ENCODE results near the gene NINL.
"Not testable (repeated sequence)": the region's sequence is repeated elsewhere in the genome, so short reads cannot be mapped to it uniquely, and the experiment has no call there.

The NINL gene

GRCh38 chr20:25479638-25480037 is 105.7 kb downstream of the NINL start:
- Histone ChIP-seq H3K4me1 (ENCODE audit: insufficient read depth, poor library complexity, severe bottlenecking) (peaks cover 9% of the 10 kb centered on the region), H3K36me3 (ENCODE audit: low read depth) (no peaks in the 10 kb centered on the region), H3K9me3 (ENCODE audit: severe bottlenecking) (no peaks in the 10 kb centered on the region), H3K27me3 (ENCODE audit: insufficient read depth, poor library complexity, severe bottlenecking) (no peaks in the 10 kb centered on the region), H3K27ac (ENCODE audit: poor library complexity, severe bottlenecking) (no peak overlapping the region), H3K4me3 (ENCODE audit: severe bottlenecking) (no peak overlapping the region)
- ATAC-seq (ENCODE audit: low read depth) (no peak), DNase-seq (ENCODE audit: low spot score) (no peak)
- TF ChIP-seq CTCF (IDR thresholded peaks at IDR 0.05; ENCODE audit: poor library complexity, severe bottlenecking), result no peak

GRCh38 chr20:25478889-25479568 is 106.3 kb downstream of the NINL start:
- no peak overlapping the region for H3K27ac ChIP-seq (ENCODE audit: poor library complexity, severe bottlenecking)
- peak; percentile 15; the same call in 1 of the 3 replicates for ATAC-seq (ENCODE audit: low read depth)
- H3K9me3 ChIP-seq (ENCODE audit: severe bottlenecking), result no peaks in the 10 kb centered on the region
- no peak for TF ChIP-seq CTCF (IDR thresholded peaks at IDR 0.05; ENCODE audit: poor library complexity, severe bottlenecking)
- H3K27me3 ChIP-seq (ENCODE audit: insufficient read depth, poor library complexity, severe bottlenecking), result no peaks in the 10 kb centered on the region
- no peaks in the 10 kb centered on the region for H3K36me3 ChIP-seq (ENCODE audit: low read depth)
- peaks cover 3% of the 10 kb centered on the region for H3K4me1 ChIP-seq (ENCODE audit: insufficient read depth, poor library complexity, severe bottlenecking)
- DNase-seq (ENCODE audit: low spot score), result no peak
- no peak overlapping the region for H3K4me3 ChIP-seq (ENCODE audit: severe bottlenecking)

- Histone ChIP-seq H3K4me1 (ENCODE audit: insufficient read depth, poor library complexity, severe bottlenecking) (no peaks in the 10 kb centered on the region), H3K36me3 (ENCODE audit: low read depth) (no peaks in the 10 kb centered on the region)
- ATAC-seq (ENCODE audit: low read depth), result no peak
These were observed 108.1 kb downstream of the NINL start for GRCh38 chr20:25477014-25477882.

GRCh38 chr20:25476106-25477013 is 109.0 kb downstream of the NINL start:
- H3K9me3 ChIP-seq (ENCODE audit: severe bottlenecking), result no peaks in the 10 kb centered on the region
- H3K27me3 ChIP-seq (ENCODE audit: insufficient read depth, poor library complexity, severe bottlenecking), result no peaks in the 10 kb centered on the region
- no peak overlapping the region for H3K4me3 ChIP-seq (ENCODE audit: severe bottlenecking)
- DNase-seq (ENCODE audit: low spot score) (no peak), ATAC-seq (ENCODE audit: low read depth) (no peak)
- no peaks in the 10 kb centered on the region for H3K4me1 ChIP-seq (ENCODE audit: insufficient read depth, poor library complexity, severe bottlenecking)
- H3K36me3 ChIP-seq (ENCODE audit: low read depth), result no peaks in the 10 kb centered on the region
- no peak for TF ChIP-seq CTCF (IDR thresholded peaks at IDR 0.05; ENCODE audit: poor library complexity, severe bottlenecking)
- no peak overlapping the region for H3K27ac ChIP-seq (ENCODE audit: poor library complexity, severe bottlenecking)

More at GRCh38 chr20:25477014-25477882, 108.1 kb downstream of the NINL start:
- TF ChIP-seq CTCF (IDR thresholded peaks at IDR 0.05; ENCODE audit: poor library complexity, severe bottlenecking), result no peak
- Histone ChIP-seq H3K27ac (ENCODE audit: poor library complexity, severe bottlenecking) (no peak overlapping the region), H3K4me3 (ENCODE audit: severe bottlenecking) (no peak overlapping the region), H3K9me3 (ENCODE audit: severe bottlenecking) (no peaks in the 10 kb centered on the region), H3K27me3 (ENCODE audit: insufficient read depth, poor library complexity, severe bottlenecking) (no peaks in the 10 kb centered on the region)
- DNase-seq (ENCODE audit: low spot score), result no peak

GRCh38 chr20:25473297-25473696 is 112.0 kb downstream of the NINL start:
- not testable (repeated sequence) for H3K27ac ChIP-seq (ENCODE audit: poor library complexity, severe bottlenecking); H3K9me3 ChIP-seq (ENCODE audit: severe bottlenecking); H3K36me3 ChIP-seq (ENCODE audit: low read depth)

More at GRCh38 chr20:25473297-25473696, 112.0 kb downstream of the NINL start:
- H3K4me3 ChIP-seq (ENCODE audit: severe bottlenecking); H3K4me1 ChIP-seq (ENCODE audit: insufficient read depth, poor library complexity, severe bottlenecking); ATAC-seq (ENCODE audit: low read depth); H3K27me3 ChIP-seq (ENCODE audit: insufficient read depth, poor library complexity, severe bottlenecking); DNase-seq (ENCODE audit: low spot score): not testable (repeated sequence)

Measured in RWPE2 (cell line).